ENCODE results near the gene RNF180.
"Not testable (repeated sequence)": the region's sequence is repeated elsewhere in the genome, so short reads cannot be mapped to it uniquely, and the experiment has no call there.

RNF180 gene

GRCh38 chr5:64181440-64181839 lies 15.8 kb downstream of the RNF180 start:
- DNase-seq = no peak

- no peak for DNase-seq
Measured at GRCh38 chr5:64183956-64184355, 18.3 kb downstream of the RNF180 start.

- DNase-seq = no peak
Measured at GRCh38 chr5:64184832-64185231, 19.2 kb downstream of the RNF180 start.

- no peak for DNase-seq
Measured at GRCh38 chr5:64188776-64189175, 23.1 kb downstream of the RNF180 start.

- DNase-seq = no peak
Measured at GRCh38 chr5:64190562-64191306, 25.1 kb downstream of the RNF180 start.

DNA sequence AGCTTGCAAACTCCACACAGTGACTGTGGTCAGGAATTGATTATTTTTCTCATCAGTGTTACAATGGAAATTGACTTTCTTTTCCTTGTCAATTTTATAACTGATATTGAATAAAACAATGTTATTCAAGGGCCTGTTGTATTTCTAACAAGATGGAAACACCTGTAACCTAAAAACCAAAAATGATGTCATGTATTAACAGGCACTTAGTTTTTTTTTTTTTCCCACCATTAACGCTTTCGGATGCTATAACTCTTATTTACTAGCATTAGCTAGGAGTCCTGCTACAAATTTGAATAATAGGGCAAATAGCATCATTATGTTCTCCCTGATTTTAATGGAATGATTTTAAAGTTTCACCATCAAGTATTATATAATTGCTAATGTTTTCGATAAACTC lies 30.3 kb downstream of the RNF180 start:
- DNase-seq = no peak

DNA sequence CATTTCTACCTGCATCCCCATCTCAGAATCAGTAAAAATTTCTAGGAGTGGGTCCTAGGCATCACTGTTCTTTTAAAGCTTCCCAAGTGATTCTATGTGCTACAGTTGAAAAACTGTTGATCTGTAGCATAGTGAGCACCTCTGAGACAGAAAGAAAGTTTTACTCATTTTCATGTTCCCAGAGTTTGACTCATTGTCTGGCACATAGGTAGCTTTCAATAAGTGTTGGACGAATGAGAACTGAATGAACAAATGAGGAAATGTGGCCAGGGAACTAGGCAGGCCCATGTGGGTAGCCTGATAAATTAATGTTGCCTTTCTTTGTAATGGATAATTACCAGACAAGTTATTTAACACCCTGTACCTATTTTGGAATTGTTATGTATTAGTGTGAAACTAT lies 33.8 kb downstream of the RNF180 start:
- DNase-seq = no peak

GRCh38 chr5:64201996-64202395 lies 36.4 kb downstream of the RNF180 start:
- DNase-seq = no peak

- no peak for DNase-seq
Measured at GRCh38 chr5:64206653-64207052, 41.0 kb downstream of the RNF180 start.

GRCh38 chr5:64207978-64208377 lies 42.3 kb downstream of the RNF180 start:
- no peak for DNase-seq

DNA sequence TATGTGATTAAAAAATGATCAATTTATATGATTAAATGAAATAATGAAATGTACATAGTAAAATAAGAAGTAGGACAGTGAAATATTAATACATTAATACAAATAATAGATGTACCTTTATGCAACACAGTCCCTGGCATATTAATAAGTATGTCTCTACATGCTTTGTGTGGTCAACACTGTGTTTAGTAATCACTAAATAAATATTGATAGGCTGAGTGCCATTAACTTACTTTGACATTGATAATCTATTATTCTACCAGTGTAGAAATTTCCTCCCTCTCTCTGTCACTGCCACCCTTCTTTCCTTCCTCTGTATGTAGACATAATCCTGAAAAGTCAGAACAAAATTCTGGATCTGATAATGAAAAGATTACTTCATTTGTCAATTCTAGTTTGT lies 43.7 kb downstream of the RNF180 start:
- no peak for DNase-seq

GRCh38 chr5:64210866-64211265 lies 45.2 kb downstream of the RNF180 start:
- DNase-seq = no peak

DNA sequence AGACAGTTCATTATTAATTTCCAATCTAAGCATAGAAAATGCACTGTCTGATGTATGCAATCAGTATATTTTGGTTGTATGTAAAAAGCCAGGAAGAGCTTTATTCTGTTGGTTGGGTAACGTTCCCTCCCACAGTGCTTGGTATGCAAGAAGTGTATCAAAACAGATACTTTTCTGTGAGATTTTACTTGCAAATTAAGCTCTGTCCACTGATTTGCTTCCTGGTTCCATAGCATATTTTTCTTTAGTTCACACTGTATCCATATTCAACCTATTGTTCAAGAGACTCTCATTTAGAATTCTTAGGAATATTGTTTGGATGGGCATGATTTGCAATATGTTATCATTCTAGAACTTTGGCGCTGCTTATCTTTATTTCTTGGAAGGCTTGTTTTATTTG lies 47.4 kb downstream of the RNF180 start:
- DNase-seq = no peak

- no peak for DNase-seq
Measured at GRCh38 chr5:64213531-64213930, 47.9 kb downstream of the RNF180 start.

DNA sequence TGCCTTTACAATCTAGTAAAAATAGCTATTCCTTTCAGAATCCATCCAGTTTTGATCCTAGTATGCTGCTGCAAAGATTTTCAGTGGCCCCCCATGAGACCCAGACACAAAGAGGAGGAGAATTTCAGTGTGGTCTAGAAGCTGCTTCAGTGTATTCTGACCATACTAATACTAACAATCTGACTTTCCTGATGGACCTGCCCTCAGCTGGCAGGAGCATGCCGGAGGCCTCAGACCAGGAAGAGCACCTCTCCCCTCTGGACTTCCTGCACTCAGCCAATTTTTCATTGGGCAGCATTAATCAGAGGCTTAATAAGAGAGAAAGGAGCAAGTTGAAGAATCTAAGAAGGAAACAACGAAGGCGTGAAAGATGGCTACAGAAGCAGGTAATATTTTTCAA lies 48.5 kb downstream of the RNF180 start:
- DNase-seq = no peak

GRCh38 chr5:64221911-64222310 lies 56.3 kb downstream of the RNF180 start:
- no peak for DNase-seq

- not testable (repeated sequence) for DNase-seq
Measured at GRCh38 chr5:64225286-64225981, 59.8 kb downstream of the RNF180 start.

GRCh38 chr5:64227131-64227537 lies 61.5 kb downstream of the RNF180 start:
- not testable (repeated sequence) for DNase-seq

DNA sequence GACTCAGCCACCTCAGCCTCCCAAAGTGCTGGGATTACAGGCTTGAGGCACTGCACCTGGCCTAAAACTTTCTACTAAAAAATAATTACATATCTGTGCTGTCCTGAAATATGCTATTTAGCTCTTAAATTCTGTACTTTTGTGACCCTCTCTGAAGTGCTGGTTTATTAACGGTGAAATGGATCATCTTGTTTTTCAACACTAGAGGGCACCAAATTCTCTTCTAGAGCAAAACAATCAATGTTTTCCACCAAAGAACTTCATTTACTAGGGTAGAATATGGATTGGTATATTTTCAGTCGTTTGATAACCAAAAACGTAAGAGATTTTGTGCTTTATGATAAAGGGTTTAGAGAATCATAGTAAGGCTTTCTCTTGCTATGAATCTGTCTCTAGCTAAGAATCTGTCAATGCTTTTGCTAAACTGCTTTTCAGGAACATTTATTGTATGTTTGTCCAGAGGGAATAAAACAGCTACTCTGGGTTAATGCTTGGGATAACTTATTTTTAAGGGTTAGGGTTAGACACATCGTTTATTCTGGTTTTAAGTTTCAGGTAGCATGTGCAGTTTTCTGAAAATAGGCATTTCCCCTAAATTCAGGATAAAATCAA lies 63.6 kb downstream of the RNF180 start:
- no peak for DNase-seq

- no peak for DNase-seq
Measured at GRCh38 chr5:64260756-64261155, 95.1 kb downstream of the RNF180 start.

GRCh38 chr5:64269164-64269563 lies 103.5 kb downstream of the RNF180 start:
- no peak for DNase-seq

DNA sequence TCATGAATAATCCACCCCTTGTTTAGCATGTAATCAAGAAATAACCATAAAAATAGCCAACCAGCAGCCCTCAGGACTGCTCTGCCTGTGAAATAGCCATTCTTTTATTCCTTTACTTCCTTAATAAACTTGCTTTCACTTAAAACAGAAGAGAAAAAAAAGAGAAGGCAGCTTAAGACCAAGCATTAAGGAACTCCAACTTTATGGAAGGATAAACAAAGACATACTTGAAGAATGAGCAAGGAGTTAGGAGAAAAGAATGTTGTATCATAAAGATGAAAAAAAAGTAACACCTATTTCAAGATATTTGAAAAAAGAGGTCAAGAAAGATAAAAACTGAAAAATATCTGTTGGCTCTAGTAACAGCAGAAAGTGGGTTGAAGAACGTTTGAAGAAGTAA lies 107.6 kb downstream of the RNF180 start:
- no peak for DNase-seq

GRCh38 chr5:64285188-64286130 lies 119.8 kb downstream of the RNF180 start:
- no peak for DNase-seq

Measured in CD4-positive, alpha-beta T cell treated with Interleukin-15 for 1 hour (primary cell).